Stimulated activated CD8-positive, alpha-beta memory T cell treated with anti-CD3 and anti-CD28 coated beads, Interleukin-2, amount 100 ng/mL, for 48 hours (primary cell): Measurements from ENCODE around the gene PEX10.
A peak's percentile ranks its signal among the peaks of the same experiment; 100 is the strongest.
"Not testable (repeated sequence)": the region's sequence is repeated elsewhere in the genome, so short reads cannot be mapped to it uniquely, and the experiment has no call there.

Experiments
- DNase-seq, 2 donors: peaks; one replicate each; pipeline ENCODE4 v3.0.0-alpha.2; 2020; ENCODE audit warnings: low read depth in 2 of 2

Gene PEX10

GRCh38 chr1:2412395-2412772, at the start of gene PEX10:
TSS of gene PEX10 (minus strand) at chr1:2412564. CDS start at chr1:2412502, 62 bp downstream.
- peak; percentile 100 for DNase-seq

- DNase-seq, result no peak
Measured at GRCh38 chr1:2460996-2461751, 48.8 kb upstream of the PEX10 start.

DNA sequence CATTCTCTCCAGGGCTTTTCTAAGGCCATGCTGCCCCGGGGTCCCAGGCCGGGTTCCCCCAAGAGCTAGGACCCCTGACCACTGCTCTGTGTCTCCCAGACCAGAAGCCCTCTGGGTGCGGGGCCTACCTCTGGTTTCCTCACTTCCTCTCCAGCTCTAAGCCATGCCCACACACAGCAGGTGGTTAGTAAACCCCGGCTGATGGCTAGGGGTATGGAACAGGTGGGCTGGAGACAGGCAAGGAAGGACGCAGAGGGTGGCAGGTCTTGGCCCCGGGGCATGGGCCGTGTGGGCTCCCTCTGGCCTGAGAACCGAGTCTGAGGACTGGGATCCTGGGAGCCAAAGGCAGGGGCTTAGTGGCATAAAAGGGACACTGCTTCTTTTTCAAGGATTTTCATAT, 47.8 kb upstream of the PEX10 start:
- no peak for DNase-seq

GRCh38 chr1:2459757-2460156, 47.4 kb upstream of the PEX10 start:
- no peak for DNase-seq

- DNase-seq, result not testable (repeated sequence)
Measured at GRCh38 chr1:2459102-2459753, 46.9 kb upstream of the PEX10 start.

- DNase-seq, result no peak
Measured at GRCh38 chr1:2458687-2459086, 46.3 kb upstream of the PEX10 start.

- DNase-seq, result no peak
Measured at GRCh38 chr1:2457444-2457843, 45.1 kb upstream of the PEX10 start.

GRCh38 chr1:2455757-2456156, 43.4 kb upstream of the PEX10 start:
- DNase-seq, result no peak

GRCh38 chr1:2454227-2454626, 41.9 kb upstream of the PEX10 start:
- no peak for DNase-seq

DNA sequence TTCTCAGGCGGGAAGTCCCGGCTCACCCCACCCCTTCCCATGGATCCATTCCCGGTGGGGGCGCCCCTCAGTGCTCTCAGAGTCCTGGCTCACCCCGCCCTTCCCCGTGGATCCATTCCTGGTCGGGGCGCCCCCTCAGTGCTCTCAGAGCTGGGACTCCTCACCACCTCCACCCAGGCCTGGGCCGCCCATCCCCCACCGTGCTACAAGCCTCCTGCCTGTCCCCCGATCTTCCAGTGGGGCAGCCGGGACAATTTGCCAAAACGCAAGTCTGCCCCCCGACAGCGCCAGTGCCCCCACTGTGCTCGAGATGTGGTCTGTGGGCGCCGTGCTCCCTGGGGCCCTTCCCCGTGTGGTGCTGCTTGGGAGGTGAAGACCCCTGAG, 40.6 kb upstream of the PEX10 start:
- DNase-seq, result no peak

GRCh38 chr1:2452201-2452931, 40.0 kb upstream of the PEX10 start:
- DNase-seq, result no peak

GRCh38 chr1:2451741-2452140, 39.4 kb upstream of the PEX10 start:
- no peak for DNase-seq

- DNase-seq, result no peak
Measured at GRCh38 chr1:2449636-2450454, 37.5 kb upstream of the PEX10 start.

GRCh38 chr1:2448098-2448445, 35.7 kb upstream of the PEX10 start:
- DNase-seq, result no peak

DNA sequence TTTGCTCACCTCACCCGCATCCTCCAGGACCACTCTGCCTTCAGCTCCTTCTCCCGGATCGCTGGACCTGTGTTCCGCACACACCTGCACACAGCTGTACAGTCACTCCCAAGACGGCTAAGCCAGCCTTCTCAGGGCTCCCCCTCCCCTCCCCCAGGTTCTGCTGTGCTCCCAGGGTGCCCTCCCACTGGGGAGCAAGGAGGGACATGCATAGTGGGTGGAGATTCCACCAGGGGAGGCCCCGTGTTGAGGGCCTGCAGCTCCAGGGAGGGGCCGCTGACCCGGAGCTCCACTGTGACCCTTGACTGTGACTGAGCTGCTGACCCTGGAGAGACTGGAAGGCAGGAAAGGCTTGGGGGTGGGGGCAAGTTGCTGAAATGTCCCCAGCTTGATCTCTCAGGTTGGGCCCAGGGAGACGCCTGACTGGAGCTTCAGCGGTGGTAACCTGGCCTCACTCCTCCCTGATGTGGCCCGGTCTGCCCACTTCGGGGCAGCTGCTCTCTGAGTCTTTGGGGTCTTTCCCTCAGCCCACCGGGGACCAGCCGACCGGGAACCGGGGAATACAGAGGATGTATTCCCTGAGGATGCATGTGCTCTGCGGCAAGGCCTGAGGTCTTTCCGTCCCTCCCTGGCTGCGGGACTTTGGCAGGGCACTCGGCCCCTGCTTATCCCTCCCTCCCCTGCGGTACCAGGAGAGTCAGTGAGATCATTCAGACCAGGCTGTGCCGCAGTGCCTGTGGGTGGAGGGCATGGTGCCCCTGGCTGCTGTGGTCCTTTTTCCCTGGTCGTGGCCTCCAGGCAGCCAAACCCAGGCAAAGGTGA, 35.1 kb upstream of the PEX10 start:
- DNase-seq, result no peak

DNA sequence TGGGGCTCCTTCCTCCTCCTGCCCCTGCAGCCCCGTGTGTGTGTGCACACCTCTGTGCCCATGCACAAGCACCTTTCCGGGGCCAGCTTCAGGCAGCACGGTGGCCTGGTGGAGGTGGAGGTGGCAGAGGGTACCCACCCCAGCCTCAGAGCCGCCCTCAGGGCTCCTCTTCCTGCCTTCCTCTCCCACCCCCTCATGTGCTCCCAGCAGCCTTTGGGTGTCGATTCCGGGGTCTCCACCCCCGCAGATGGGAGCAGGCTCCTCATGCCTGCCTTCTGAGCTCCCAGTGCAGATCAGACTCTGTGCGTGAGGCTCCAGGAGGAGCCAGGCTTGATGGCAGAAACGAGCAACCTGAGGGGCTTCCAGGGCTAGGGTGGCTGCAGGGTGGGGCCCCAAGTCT, 34.5 kb upstream of the PEX10 start:
- no peak for DNase-seq

DNA sequence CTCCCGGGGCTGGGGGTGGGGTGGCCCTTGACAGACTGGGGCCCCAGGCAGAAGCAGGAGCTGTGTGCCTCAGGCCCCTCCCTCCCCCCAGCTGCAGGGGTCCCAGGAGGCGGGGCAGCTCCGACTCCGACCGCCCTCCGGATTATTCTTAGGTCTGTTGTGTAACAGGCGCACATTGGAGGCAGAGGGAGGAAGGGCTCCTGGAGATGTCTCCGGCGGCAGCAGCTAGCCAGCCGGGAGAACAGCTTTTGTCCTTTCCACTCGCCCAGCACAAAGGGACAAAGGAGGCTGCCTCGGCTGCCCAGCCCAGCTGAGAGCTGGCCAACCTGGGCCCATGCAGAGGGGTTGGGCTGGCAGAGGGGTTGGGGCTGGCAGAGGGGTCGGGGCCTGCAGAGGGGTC, 34.0 kb upstream of the PEX10 start:
- no peak for DNase-seq

DNA sequence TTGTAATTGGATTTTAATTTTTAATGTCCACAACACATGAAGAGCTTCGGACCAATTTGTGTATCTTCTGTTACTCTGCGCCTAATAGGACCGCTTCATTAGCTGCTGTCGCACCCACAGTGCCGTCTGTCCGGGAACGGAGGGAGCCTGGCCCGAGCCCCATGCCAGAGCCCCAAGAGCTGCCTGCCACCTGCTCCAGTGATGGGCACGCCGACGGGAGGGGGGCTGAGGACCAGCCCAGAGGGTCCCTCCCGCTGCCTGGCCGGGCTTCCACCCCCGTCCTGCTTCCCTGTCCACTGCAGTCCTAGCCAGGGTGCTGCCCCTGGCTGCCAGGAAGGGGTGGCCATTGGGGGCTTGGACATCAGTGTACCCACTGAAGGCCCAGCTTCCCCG, 33.5 kb upstream of the PEX10 start:
- no peak for DNase-seq

DNA sequence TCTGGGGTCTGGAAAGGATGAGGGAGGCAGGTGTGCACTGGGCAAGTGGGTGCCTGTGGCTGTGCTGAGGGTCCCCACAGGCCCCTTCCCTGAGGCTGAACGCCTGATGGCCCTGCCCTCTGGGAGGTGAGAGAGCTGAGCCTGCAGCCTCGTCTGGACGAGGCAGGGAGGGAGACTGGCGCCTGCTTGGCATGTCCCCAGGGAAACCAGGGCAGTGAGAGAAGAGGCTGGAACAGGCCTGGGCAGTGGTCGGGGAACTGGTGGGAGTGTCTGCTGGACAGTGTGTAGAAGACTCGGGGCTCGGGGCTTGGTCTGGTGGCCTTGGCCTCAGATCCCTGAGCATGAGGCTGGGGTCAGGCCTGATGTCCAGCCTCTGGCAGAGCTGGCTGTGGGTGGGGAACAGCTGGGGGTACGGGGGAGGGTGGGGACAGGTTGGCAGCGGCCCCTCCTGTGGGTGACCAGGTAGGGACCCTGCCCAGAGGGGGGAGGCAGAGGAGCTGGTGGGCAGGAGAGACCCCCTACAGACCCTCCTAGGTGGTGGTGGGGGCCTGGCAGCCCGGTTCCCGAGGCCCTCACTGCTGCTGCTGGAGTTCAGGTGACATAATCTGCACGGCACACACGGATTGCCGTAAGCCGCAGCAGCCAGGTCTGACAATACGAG, 32.9 kb upstream of the PEX10 start:
- DNase-seq, result no peak

DNA sequence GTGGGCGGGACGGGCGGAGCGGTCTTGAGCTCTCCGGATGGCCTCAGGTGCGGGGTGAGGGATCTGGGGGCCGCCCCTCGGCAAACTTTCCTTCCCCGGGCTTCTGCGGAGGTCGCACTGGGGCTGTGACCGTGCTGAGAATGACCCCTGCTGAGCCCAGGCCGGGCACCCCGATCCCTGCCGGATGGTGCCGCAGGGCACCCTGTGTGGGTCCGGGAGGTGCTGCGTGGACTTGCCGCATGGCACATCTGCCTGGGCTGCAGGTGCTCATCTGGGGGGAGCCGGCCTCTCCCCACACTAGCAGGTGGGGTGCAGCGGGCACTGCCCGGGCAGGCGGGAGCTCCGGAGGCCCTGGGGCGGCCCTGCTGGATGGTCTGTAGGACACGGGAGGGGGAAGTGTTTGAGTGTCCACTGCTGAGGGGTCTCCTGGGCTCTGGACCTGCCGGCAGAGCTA, 31.8 kb upstream of the PEX10 start:
- no peak for DNase-seq
